Activated naive CD8-positive, alpha-beta T cell treated with anti-CD3 and anti-CD28 coated beads, Interleukin-2, amount 10 ng/mL, durations not matched to agents 7 days and 5 days (primary cell): ENCODE data around the gene CIB1. TPM values are rescaled to one million over a fixed set of nuclear protein-coding genes. Genes with fewer than 3 reads are reported as not detected.
"Not testable (repeated sequence)": the region's sequence is repeated elsewhere in the genome, so short reads cannot be mapped to it uniquely, and the experiment has no call there.

ENCODE experiments used
- ATAC-seq: fragments of 150-1000 bp; cut with Tn5 transposase; one replicate; pipeline ENCODE4 v1.10.0; 2021; ENCODE audit warnings: low read depth, moderate library complexity
- POLR2A ChIA-PET: fragments of 350-600 bp; sonication (Branson Sonifier 250); formaldehyde crosslinking; loops from one replicate; lab custom pipeline; 2021; ENCODE audit warnings: antibody characterized with exemption; lab: Charles Lee
- DNase-seq: peaks from one replicate; pipeline ENCODE4 v3.0.0; 2021
- H3K27ac Mint-ChIP-seq: one replicate; pipeline ENCODE4 v1.8.0; 2022; ENCODE audit warnings: mild to moderate bottlenecking, mixed read lengths
- H3K27me3 Mint-ChIP-seq: one replicate; pipeline ENCODE4 v1.8.0; 2022; ENCODE audit warnings: mild to moderate bottlenecking, moderate library complexity, mixed read lengths
- H3K36me3 Mint-ChIP-seq: one replicate; pipeline ENCODE4 v1.8.0; 2021; ENCODE audit warnings: mild to moderate bottlenecking, mixed read lengths
- H3K4me1 Mint-ChIP-seq: one replicate; pipeline ENCODE4 v1.8.0; 2021; ENCODE audit warnings: mixed read lengths
- H3K4me3 Mint-ChIP-seq: one replicate; pipeline ENCODE4 v1.8.0; 2022; ENCODE audit warnings: mild to moderate bottlenecking, moderate library complexity, mixed read lengths
- H3K9me3 Mint-ChIP-seq: one replicate; pipeline ENCODE4 v1.8.0; 2021; ENCODE audit warnings: mixed read lengths
- total RNA-seq, 2 experiments: library from RNA; stranded (reverse); gene quantifications; one replicate each; pipeline ENCODE4 v1.2.3, GENCODE V29; 2021

Gene CIB1
- total RNA-seq, 2 experiments from 2014 or later: 129 to 130 TPM

- Mint-ChIP-seq H3K36me3 (no peaks in the 10 kb centered on the region), H3K27me3 (no peaks in the 10 kb centered on the region), H3K27ac (peak overlapping the region; percentile 78), H3K9me3 (no peaks in the 10 kb centered on the region), H3K4me3 (peak overlapping the region; percentile 48), H3K4me1 (peaks cover 25% of the 10 kb centered on the region)
- DNase-seq: peak; percentile 47
- POLR2A ChIA-PET: interaction anchor here (0.8 to 4.3 kb wide), 3 partner anchors 8 to 29 kb away, joined by 3 to 36 read pairs (median 3); partner anchors contain the start of gene SEMA4B
- ATAC-seq: peak; percentile 56
These were observed 40.6 kb downstream of the CIB1 start for GRCh38 chr15:90192961-90193786.

- Mint-ChIP-seq H3K9me3 (no peaks in the 10 kb centered on the region), H3K27ac (peak overlapping the region; percentile 77), H3K36me3 (no peaks in the 10 kb centered on the region), H3K4me1 (peaks cover 25% of the 10 kb centered on the region), H3K4me3 (peak overlapping the region; percentile 84), H3K27me3 (no peaks in the 10 kb centered on the region)
- ATAC-seq: peak; percentile 41
- DNase-seq: peak; percentile 42
- POLR2A ChIA-PET: interaction anchor here (0.6 to 4.3 kb wide), 7 partner anchors 9 to 744 kb away, joined by 3 to 36 read pairs (median 3); partner anchors contain the start of genes CIB1, GDPGP1 and SEMA4B
These were observed 41.8 kb downstream of the CIB1 start for GRCh38 chr15:90191794-90192509.

- POLR2A ChIA-PET: interaction anchor here (1.3 to 4.3 kb wide), 2 partner anchors 10 to 42 kb away, joined by 4 to 36 read pairs; partner anchors contain the start of genes CIB1, GDPGP1 and SEMA4B
- no peak for DNase-seq
- H3K36me3 Mint-ChIP-seq: no peaks in the 10 kb centered on the region
- no peaks in the 10 kb centered on the region for H3K9me3 Mint-ChIP-seq
- no peak overlapping the region for H3K4me3 Mint-ChIP-seq
- H3K27me3 Mint-ChIP-seq: no peaks in the 10 kb centered on the region
- ATAC-seq: no peak
- peaks cover 25% of the 10 kb centered on the region for H3K4me1 Mint-ChIP-seq
- peak overlapping the region; percentile 63 for H3K27ac Mint-ChIP-seq
These were observed 42.4 kb downstream of the CIB1 start for GRCh38 chr15:90191344-90191687.

GRCh38 chr15:90190606-90191343 is 43.0 kb downstream of the CIB1 start:
- no peaks in the 10 kb centered on the region for H3K9me3 Mint-ChIP-seq
- H3K4me3 Mint-ChIP-seq: no peak overlapping the region
- POLR2A ChIA-PET: interaction anchor here (1.3 to 4.3 kb wide), 2 partner anchors 11 to 43 kb away, joined by 4 to 36 read pairs; partner anchors contain the start of genes CIB1, GDPGP1 and SEMA4B
- DNase-seq: no peak
- peaks cover 25% of the 10 kb centered on the region for H3K4me1 Mint-ChIP-seq
- no peaks in the 10 kb centered on the region for H3K36me3 Mint-ChIP-seq
- H3K27ac Mint-ChIP-seq: no peak overlapping the region
- ATAC-seq: no peak
- no peaks in the 10 kb centered on the region for H3K27me3 Mint-ChIP-seq

- POLR2A ChIA-PET: interaction anchor here (4.3 kb wide), 1 partner anchor 11 kb away, joined by 36 read pairs; the partner anchor contains the start of gene SEMA4B
- Mint-ChIP-seq H3K4me1 (peaks cover 30% of the 10 kb centered on the region), H3K9me3 (no peaks in the 10 kb centered on the region), H3K27me3 (no peaks in the 10 kb centered on the region), H3K4me3 (no peak overlapping the region), H3K27ac (no peak overlapping the region), H3K36me3 (no peaks in the 10 kb centered on the region)
- no peak for DNase-seq
- ATAC-seq: no peak
These were observed 43.8 kb downstream of the CIB1 start for GRCh38 chr15:90189781-90190467.

- POLR2A ChIA-PET: interaction anchor here (1.3 kb wide), 1 partner anchor 12 kb away, joined by 4 read pairs; the partner anchor contains the start of gene SEMA4B
These were observed 44.6 kb downstream of the CIB1 start for GRCh38 chr15:90188914-90189748.

GRCh38 chr15:90188065-90188464 is 45.7 kb downstream of the CIB1 start:
- not testable (repeated sequence) for H3K27ac Mint-ChIP-seq, ATAC-seq, DNase-seq, H3K27me3 Mint-ChIP-seq, H3K36me3 Mint-ChIP-seq, H3K9me3 Mint-ChIP-seq, H3K4me3 Mint-ChIP-seq
- H3K4me1 Mint-ChIP-seq: peaks cover 25% of the 10 kb centered on the region
- POLR2A ChIA-PET: interaction anchor here (1.3 kb wide), 1 partner anchor 13 kb away, joined by 4 read pairs; the partner anchor contains the start of gene SEMA4B

More at GRCh38 chr15:90188914-90189748, 44.6 kb downstream of the CIB1 start:
- peaks cover 31% of the 10 kb centered on the region for H3K4me1 Mint-ChIP-seq
- DNase-seq (no peak), ATAC-seq (no peak)
- peak overlapping the region; percentile 16 for H3K27ac Mint-ChIP-seq
- H3K36me3 Mint-ChIP-seq: no peaks in the 10 kb centered on the region
- no peaks in the 10 kb centered on the region for H3K27me3 Mint-ChIP-seq
- H3K9me3 Mint-ChIP-seq: no peaks in the 10 kb centered on the region
- H3K4me3 Mint-ChIP-seq: no peak overlapping the region

GRCh38 chr15:90187257-90187868 is 46.4 kb downstream of the CIB1 start:
- H3K4me1 Mint-ChIP-seq: peaks cover 20% of the 10 kb centered on the region
- no peaks in the 10 kb centered on the region for H3K36me3 Mint-ChIP-seq
- no peak overlapping the region for H3K4me3 Mint-ChIP-seq
- ATAC-seq (no peak), DNase-seq (no peak)
- no peaks in the 10 kb centered on the region for H3K9me3 Mint-ChIP-seq
- H3K27ac Mint-ChIP-seq: no peak overlapping the region
- POLR2A ChIA-PET: no interaction called here
- no peaks in the 10 kb centered on the region for H3K27me3 Mint-ChIP-seq

- Mint-ChIP-seq H3K4me3 (peak overlapping the region; percentile 88), H3K27ac (peak overlapping the region; percentile 67), H3K4me1 (peaks cover 10% of the 10 kb centered on the region), H3K9me3 (no peaks in the 10 kb centered on the region), H3K27me3 (peaks cover 5% of the 10 kb centered on the region), H3K36me3 (no peaks in the 10 kb centered on the region)
- POLR2A ChIA-PET: interaction anchor here (0.6 kb wide), 1 partner anchor 16 kb away, joined by 3 read pairs; the partner anchor contains the start of gene SEMA4B
- DNase-seq (peak; percentile 72), ATAC-seq (peak; percentile 84)
These were observed 48.7 kb downstream of the CIB1 start for GRCh38 chr15:90184786-90185704.

GRCh38 chr15:90184119-90184785 is 49.5 kb downstream of the CIB1 start:
- no peaks in the 10 kb centered on the region for H3K9me3 Mint-ChIP-seq
- H3K36me3 Mint-ChIP-seq: no peaks in the 10 kb centered on the region
- peak; percentile 5 for ATAC-seq
- no peak for DNase-seq
- peak overlapping the region; percentile 25 for H3K27ac Mint-ChIP-seq
- H3K4me1 Mint-ChIP-seq: peaks cover 11% of the 10 kb centered on the region
- peak overlapping the region; percentile 63 for H3K4me3 Mint-ChIP-seq
- POLR2A ChIA-PET: no interaction called here
- peaks cover 10% of the 10 kb centered on the region for H3K27me3 Mint-ChIP-seq
